WTC11 (cell line): ENCODE results near the gene CCDC39. TPM values are rescaled to one million over a fixed set of nuclear protein-coding genes. Genes with fewer than 3 reads are reported as not detected.
A peak's percentile ranks its signal among the peaks of the same experiment; 100 is the strongest.

ENCODE experiments used
- ATAC-seq: fragments of 200-7000 bp; cut with Tn5 transposase; 2 replicates; pipeline ENCODE4 v1.10.0; 2021; ENCODE audit warnings: mild to moderate bottlenecking, moderate library complexity
- CTCF ChIA-PET: fragments of 300-600 bp; sonication (Branson Sonifier 250); formaldehyde crosslinking; loops from one replicate; lab custom pipeline; 2021; ENCODE audit warnings: antibody characterized with exemption; lab: Charles Lee
- POLR2A ChIA-PET: fragments of 350-600 bp; sonication (Branson Sonifier 250); formaldehyde crosslinking; loops from one replicate; lab custom pipeline; 2021; ENCODE audit warnings: antibody characterized with exemption; lab: Charles Lee
- DNase-seq: peaks from one replicate; pipeline ENCODE4 v3.0.0; 2021; ENCODE audit warnings: low spot score
- H3K27ac Mint-ChIP-seq: 2 replicates; pipeline ENCODE4 v1.8.0; 2021; ENCODE audit warnings: mixed read lengths
- H3K27me3 Mint-ChIP-seq: 2 replicates; pipeline ENCODE4 v1.8.0; 2021; ENCODE audit warnings: low read depth, mild to moderate bottlenecking, moderate library complexity, mixed read lengths
- H3K36me3 Mint-ChIP-seq: 2 replicates; pipeline ENCODE4 v1.8.0; 2021; ENCODE audit warnings: mixed read lengths
- H3K4me1 Mint-ChIP-seq: 2 replicates; pipeline ENCODE4 v1.8.0; 2022; ENCODE audit warnings: mixed read lengths
- H3K4me3 Mint-ChIP-seq: 2 replicates; pipeline ENCODE4 v1.8.0; 2021; ENCODE audit warnings: mild to moderate bottlenecking, moderate library complexity, mixed read lengths
- H3K9me3 Mint-ChIP-seq: 2 replicates; pipeline ENCODE4 v1.8.0; 2021; ENCODE audit warnings: mixed read lengths
- CREB1 ChIP-seq: sonication (generic); formaldehyde crosslinking; IDR thresholded peaks from 2 replicates; pipeline ENCODE4 v1.8.0; 2023; ENCODE audit warnings: mild to moderate bottlenecking, missing genetic modification reagents
- CREM ChIP-seq: sonication (generic); formaldehyde crosslinking; IDR thresholded peaks from 2 replicates; pipeline ENCODE4 v1.8.1; 2022; ENCODE audit warnings: mild to moderate bottlenecking, missing genetic modification reagents, moderate library complexity
- ELF4 ChIP-seq: sonication (generic); formaldehyde crosslinking; IDR thresholded peaks from 2 replicates; pipeline ENCODE4 v1.8.1; 2022; ENCODE audit warnings: low read depth, mild to moderate bottlenecking, moderate library complexity, missing genetic modification reagents
- FOXK1 ChIP-seq: sonication (generic); formaldehyde crosslinking; IDR thresholded peaks from 2 replicates; pipeline ENCODE4 v1.8.0; 2022; ENCODE audit warnings: mild to moderate bottlenecking, moderate library complexity, missing genetic modification reagents
- MYBL2 ChIP-seq: sonication (generic); formaldehyde crosslinking; IDR thresholded peaks from 2 replicates; pipeline ENCODE4 v1.8.1; 2023; ENCODE audit warnings: mild to moderate bottlenecking, moderate library complexity, missing genetic modification reagents
- NFE2L1 ChIP-seq: sonication (generic); formaldehyde crosslinking; IDR thresholded peaks from 2 replicates; pipeline ENCODE4 v1.8.1; 2023; ENCODE audit warnings: missing genetic modification reagents
- SMAD4 ChIP-seq: sonication (generic); formaldehyde crosslinking; IDR thresholded peaks from 2 replicates; pipeline ENCODE4 v1.8.0; 2022; ENCODE audit warnings: mild to moderate bottlenecking, missing genetic modification reagents
- TCF7 ChIP-seq: sonication (generic); formaldehyde crosslinking; IDR thresholded peaks from 2 replicates; pipeline ENCODE4 v1.8.0; 2022; ENCODE audit warnings: mild to moderate bottlenecking, low read depth, missing genetic modification reagents, moderate library complexity
- ZNF317 ChIP-seq: sonication (generic); formaldehyde crosslinking; IDR thresholded peaks from 2 replicates; pipeline ENCODE4 v1.8.1; 2023; ENCODE audit warnings: low read depth, mild to moderate bottlenecking, moderate library complexity, missing genetic modification reagents, borderline replicate concordance
- ZNF396 ChIP-seq: fragments of 250-450 bp; sonication (Bioruptor Pico); IDR thresholded peaks from 2 replicates; pipeline ENCODE4 v1.8.0; 2021; ENCODE audit warnings: mild to moderate bottlenecking, moderate library complexity, borderline replicate concordance
- ZNF671 ChIP-seq: fragments of 250-450 bp; sonication (Bioruptor Pico); IDR thresholded peaks from 2 replicates; pipeline ENCODE4 v1.8.0; 2021; ENCODE audit warnings: mild to moderate bottlenecking
- total RNA-seq: library from RNA; stranded (reverse); gene quantifications from 3 replicates; pipeline ENCODE4 v1.2.3, GENCODE V29; 2021
- TF ChIP-seq, protein P1 (sequence below): sonication (generic); formaldehyde crosslinking; IDR thresholded peaks from 2 replicates; pipeline ENCODE4 v1.8.1; 2022; ENCODE audit warnings: low read depth, mild to moderate bottlenecking, moderate library complexity, missing genetic modification reagents, borderline replicate concordance
- TF ChIP-seq, protein P2 (sequence below): fragments of 250-450 bp; sonication (Bioruptor Pico); conservative IDR thresholded peaks from 2 replicates; pipeline ENCODE4 v1.9.0; 2021; ENCODE audit warnings: mild to moderate bottlenecking
- TF ChIP-seq, protein P3 (sequence below): fragments of 250-450 bp; sonication (Bioruptor Pico); IDR thresholded peaks from 2 replicates; pipeline ENCODE4 v1.9.0; 2021; ENCODE audit warnings: mild to moderate bottlenecking, borderline replicate concordance
- TF ChIP-seq, protein P4 (sequence below): sonication (generic); formaldehyde crosslinking; IDR thresholded peaks from 2 replicates; pipeline ENCODE4 v1.8.0; 2022; ENCODE audit warnings: mild to moderate bottlenecking, missing genetic modification reagents
- TF ChIP-seq, protein P5 (sequence below): sonication (generic); formaldehyde crosslinking; IDR thresholded peaks from 2 replicates; pipeline ENCODE4 v1.8.0; 2023; ENCODE audit warnings: missing genetic modification reagents, mild to moderate bottlenecking, borderline replicate concordance
- TF ChIP-seq, protein P6 (sequence below): sonication (generic); formaldehyde crosslinking; IDR thresholded peaks from 2 replicates; pipeline ENCODE4 v1.8.0; 2023; ENCODE audit warnings: missing genetic modification reagents
- TF ChIP-seq, protein P7 (sequence below): sonication (generic); formaldehyde crosslinking; IDR thresholded peaks from 2 replicates; pipeline ENCODE4 v1.8.1; 2023; ENCODE audit warnings: mild to moderate bottlenecking, missing genetic modification reagents

Gene CCDC39
- total RNA-seq, 1 experiment from 2014 or later: not detected

DNA sequence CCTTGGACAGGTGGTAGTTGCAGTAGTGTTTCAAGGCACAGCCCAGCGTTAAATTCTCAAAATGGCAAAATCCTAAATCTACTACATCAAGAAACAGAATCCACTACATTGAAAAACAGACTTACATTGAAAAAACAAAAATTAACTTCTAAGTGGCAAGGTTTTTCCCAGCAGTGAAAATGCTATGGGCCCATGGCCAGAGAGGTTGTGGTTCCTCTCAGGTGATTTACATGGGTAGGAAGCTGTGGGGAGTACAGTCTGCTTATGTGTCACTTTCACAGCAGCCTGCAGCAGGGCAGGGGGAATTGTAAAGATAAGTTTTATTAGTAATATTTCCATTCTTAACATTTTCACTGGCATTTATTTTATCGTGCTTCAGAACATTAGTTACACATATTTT, 52.4 kb downstream of the CCDC39 start (continued):
- TF ChIP-seq, protein P1, sequence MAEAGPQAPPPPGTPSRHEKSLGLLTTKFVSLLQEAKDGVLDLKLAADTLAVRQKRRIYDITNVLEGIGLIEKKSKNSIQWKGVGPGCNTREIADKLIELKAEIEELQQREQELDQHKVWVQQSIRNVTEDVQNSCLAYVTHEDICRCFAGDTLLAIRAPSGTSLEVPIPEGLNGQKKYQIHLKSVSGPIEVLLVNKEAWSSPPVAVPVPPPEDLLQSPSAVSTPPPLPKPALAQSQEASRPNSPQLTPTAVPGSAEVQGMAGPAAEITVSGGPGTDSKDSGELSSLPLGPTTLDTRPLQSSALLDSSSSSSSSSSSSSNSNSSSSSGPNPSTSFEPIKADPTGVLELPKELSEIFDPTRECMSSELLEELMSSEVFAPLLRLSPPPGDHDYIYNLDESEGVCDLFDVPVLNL (CRISPR knock-in tag): no peak
- TF ChIP-seq ZNF317 (CRISPR knock-in tag): no peak
- no peak for TF ChIP-seq SMAD4 (CRISPR knock-in tag)
- TF ChIP-seq MYBL2 (CRISPR knock-in tag): no peak
- TF ChIP-seq, protein P2, sequence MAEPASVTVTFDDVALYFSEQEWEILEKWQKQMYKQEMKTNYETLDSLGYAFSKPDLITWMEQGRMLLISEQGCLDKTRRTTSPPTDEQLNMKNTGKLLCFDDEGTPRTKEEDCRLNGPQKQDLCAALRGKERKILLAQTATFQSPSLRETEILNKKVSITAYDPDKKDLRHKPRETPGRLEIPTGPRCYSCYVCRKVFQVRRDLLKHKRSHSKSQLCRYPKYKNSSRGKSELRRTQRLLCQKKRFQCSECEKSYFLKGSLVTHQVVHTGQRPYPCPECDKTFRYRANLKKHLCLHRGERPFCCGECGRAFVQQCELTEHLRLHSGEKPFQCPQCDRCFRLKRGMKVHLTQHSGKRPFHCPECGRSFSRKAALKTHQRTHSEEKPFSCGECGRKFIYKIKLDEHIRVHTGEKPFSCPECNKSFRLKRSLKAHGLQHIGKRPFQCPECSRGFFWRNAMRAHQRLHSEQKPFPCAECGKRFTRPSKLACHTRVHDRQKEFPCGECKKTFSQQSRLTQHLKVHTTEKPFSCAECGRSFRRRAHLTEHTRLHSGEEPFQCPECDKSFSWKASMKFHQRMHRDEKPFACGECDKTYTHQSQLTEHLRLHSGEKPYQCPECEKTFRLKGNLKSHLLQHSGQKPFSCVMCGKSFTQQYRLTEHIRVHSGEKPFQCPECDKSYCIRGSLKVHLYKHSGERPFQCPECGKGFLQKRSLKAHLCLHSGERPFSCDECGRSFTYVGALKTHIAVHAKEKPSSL (CRISPR knock-in tag): no peak
- no peak for TF ChIP-seq ZNF671 (CRISPR knock-in tag)
- TF ChIP-seq, all 79 proteins: peak for 0

DNA sequence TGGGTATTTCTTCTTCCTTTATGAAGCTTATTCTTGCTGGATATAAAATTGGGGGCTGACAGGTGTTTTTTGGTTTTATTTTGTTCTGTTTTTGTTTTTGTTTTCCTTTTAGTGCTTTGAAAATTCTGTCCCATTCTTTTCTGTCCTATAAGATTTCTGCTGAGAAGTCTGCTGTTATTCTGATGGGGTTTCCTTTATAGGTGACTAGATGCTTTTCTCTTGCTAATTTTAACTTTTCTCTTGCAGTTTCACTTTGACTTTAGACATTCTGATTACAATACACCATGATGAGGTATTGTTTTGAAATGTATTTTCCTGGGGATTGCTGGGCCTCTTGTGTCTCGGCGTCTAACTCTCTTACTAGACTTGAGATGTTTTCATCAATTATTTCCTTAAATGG, 54.6 kb downstream of the CCDC39 start:
- Mint-ChIP-seq H3K4me1 (peaks cover 18% of the 10 kb centered on the region), H3K27me3 (no peaks in the 10 kb centered on the region), H3K4me3 (no peak overlapping the region), H3K36me3 (peaks cover 18% of the 10 kb centered on the region), H3K27ac (no peak overlapping the region), H3K9me3 (peaks cover 18% of the 10 kb centered on the region)
- TF ChIP-seq, protein P3, sequence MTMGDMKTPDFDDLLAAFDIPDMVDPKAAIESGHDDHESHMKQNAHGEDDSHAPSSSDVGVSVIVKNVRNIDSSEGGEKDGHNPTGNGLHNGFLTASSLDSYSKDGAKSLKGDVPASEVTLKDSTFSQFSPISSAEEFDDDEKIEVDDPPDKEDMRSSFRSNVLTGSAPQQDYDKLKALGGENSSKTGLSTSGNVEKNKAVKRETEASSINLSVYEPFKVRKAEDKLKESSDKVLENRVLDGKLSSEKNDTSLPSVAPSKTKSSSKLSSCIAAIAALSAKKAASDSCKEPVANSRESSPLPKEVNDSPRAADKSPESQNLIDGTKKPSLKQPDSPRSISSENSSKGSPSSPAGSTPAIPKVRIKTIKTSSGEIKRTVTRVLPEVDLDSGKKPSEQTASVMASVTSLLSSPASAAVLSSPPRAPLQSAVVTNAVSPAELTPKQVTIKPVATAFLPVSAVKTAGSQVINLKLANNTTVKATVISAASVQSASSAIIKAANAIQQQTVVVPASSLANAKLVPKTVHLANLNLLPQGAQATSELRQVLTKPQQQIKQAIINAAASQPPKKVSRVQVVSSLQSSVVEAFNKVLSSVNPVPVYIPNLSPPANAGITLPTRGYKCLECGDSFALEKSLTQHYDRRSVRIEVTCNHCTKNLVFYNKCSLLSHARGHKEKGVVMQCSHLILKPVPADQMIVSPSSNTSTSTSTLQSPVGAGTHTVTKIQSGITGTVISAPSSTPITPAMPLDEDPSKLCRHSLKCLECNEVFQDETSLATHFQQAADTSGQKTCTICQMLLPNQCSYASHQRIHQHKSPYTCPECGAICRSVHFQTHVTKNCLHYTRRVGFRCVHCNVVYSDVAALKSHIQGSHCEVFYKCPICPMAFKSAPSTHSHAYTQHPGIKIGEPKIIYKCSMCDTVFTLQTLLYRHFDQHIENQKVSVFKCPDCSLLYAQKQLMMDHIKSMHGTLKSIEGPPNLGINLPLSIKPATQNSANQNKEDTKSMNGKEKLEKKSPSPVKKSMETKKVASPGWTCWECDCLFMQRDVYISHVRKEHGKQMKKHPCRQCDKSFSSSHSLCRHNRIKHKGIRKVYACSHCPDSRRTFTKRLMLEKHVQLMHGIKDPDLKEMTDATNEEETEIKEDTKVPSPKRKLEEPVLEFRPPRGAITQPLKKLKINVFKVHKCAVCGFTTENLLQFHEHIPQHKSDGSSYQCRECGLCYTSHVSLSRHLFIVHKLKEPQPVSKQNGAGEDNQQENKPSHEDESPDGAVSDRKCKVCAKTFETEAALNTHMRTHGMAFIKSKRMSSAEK: no peak
- TF ChIP-seq NFE2L1 (CRISPR knock-in tag) (no peak), ELF4 (no peak), ZNF396 (no peak), TCF7 (CRISPR knock-in tag) (no peak), CREM (CRISPR knock-in tag) (no peak), CREB1 (CRISPR knock-in tag) (no peak), FOXK1 (CRISPR knock-in tag) (no peak)
- TF ChIP-seq, protein P4, sequence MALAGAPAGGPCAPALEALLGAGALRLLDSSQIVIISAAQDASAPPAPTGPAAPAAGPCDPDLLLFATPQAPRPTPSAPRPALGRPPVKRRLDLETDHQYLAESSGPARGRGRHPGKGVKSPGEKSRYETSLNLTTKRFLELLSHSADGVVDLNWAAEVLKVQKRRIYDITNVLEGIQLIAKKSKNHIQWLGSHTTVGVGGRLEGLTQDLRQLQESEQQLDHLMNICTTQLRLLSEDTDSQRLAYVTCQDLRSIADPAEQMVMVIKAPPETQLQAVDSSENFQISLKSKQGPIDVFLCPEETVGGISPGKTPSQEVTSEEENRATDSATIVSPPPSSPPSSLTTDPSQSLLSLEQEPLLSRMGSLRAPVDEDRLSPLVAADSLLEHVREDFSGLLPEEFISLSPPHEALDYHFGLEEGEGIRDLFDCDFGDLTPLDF (CRISPR knock-in tag): no peak
- TF ChIP-seq, protein P5, sequence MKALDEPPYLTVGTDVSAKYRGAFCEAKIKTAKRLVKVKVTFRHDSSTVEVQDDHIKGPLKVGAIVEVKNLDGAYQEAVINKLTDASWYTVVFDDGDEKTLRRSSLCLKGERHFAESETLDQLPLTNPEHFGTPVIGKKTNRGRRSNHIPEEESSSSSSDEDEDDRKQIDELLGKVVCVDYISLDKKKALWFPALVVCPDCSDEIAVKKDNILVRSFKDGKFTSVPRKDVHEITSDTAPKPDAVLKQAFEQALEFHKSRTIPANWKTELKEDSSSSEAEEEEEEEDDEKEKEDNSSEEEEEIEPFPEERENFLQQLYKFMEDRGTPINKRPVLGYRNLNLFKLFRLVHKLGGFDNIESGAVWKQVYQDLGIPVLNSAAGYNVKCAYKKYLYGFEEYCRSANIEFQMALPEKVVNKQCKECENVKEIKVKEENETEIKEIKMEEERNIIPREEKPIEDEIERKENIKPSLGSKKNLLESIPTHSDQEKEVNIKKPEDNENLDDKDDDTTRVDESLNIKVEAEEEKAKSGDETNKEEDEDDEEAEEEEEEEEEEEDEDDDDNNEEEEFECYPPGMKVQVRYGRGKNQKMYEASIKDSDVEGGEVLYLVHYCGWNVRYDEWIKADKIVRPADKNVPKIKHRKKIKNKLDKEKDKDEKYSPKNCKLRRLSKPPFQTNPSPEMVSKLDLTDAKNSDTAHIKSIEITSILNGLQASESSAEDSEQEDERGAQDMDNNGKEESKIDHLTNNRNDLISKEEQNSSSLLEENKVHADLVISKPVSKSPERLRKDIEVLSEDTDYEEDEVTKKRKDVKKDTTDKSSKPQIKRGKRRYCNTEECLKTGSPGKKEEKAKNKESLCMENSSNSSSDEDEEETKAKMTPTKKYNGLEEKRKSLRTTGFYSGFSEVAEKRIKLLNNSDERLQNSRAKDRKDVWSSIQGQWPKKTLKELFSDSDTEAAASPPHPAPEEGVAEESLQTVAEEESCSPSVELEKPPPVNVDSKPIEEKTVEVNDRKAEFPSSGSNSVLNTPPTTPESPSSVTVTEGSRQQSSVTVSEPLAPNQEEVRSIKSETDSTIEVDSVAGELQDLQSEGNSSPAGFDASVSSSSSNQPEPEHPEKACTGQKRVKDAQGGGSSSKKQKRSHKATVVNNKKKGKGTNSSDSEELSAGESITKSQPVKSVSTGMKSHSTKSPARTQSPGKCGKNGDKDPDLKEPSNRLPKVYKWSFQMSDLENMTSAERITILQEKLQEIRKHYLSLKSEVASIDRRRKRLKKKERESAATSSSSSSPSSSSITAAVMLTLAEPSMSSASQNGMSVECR (CRISPR knock-in tag): no peak
- TF ChIP-seq, protein P6, sequence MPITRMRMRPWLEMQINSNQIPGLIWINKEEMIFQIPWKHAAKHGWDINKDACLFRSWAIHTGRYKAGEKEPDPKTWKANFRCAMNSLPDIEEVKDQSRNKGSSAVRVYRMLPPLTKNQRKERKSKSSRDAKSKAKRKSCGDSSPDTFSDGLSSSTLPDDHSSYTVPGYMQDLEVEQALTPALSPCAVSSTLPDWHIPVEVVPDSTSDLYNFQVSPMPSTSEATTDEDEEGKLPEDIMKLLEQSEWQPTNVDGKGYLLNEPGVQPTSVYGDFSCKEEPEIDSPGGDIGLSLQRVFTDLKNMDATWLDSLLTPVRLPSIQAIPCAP: no peak
- TF ChIP-seq, protein P7, sequence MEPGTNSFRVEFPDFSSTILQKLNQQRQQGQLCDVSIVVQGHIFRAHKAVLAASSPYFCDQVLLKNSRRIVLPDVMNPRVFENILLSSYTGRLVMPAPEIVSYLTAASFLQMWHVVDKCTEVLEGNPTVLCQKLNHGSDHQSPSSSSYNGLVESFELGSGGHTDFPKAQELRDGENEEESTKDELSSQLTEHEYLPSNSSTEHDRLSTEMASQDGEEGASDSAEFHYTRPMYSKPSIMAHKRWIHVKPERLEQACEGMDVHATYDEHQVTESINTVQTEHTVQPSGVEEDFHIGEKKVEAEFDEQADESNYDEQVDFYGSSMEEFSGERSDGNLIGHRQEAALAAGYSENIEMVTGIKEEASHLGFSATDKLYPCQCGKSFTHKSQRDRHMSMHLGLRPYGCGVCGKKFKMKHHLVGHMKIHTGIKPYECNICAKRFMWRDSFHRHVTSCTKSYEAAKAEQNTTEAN (CRISPR knock-in tag): no peak
- no peak for DNase-seq
- peak; percentile 51; the same call in 1 of the 2 replicates for ATAC-seq
- ChIA-PET POLR2A (no interaction called here), CTCF (no interaction called here)
